ENCODE data around the gene PPP1R14D.

The PPP1R14D gene

DNA sequence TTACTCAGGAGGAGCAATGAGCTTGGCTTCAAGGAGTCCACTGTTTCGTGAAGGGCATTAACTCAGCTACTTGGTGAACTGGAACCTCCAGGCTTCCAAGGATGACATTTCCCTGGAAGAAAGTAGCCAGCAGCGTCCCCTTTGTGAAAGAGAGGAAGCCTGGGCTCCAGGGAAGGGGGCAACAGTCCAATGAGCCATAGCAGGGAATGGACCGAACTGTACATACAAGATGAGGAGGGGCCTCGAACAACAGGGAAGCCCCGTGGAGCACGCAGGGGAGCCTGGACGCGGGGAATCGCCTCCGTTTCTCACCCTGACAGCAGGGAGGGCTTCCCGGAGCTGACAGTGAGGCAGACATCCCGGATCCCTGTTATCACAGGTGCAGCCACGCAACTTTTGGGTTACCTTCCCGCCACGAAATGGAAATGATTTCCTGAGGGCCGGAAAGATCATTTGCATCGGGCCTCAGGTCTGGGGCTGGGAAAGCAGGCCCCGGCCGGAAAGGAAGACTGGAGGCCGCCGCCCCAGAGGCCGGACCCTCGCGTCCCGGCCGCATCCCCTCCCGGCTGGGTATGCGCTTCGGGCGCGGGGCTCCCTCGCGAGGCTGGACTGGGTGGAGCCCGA is 14.9 kb upstream of the PPP1R14D start:
- TF ChIP-seq SIN3A (IDR thresholded peaks at IDR 0.05; ENCODE audit: borderline replicate concordance, insufficient read depth, low read length) = no peak
- TF ChIP-seq, protein P1, sequence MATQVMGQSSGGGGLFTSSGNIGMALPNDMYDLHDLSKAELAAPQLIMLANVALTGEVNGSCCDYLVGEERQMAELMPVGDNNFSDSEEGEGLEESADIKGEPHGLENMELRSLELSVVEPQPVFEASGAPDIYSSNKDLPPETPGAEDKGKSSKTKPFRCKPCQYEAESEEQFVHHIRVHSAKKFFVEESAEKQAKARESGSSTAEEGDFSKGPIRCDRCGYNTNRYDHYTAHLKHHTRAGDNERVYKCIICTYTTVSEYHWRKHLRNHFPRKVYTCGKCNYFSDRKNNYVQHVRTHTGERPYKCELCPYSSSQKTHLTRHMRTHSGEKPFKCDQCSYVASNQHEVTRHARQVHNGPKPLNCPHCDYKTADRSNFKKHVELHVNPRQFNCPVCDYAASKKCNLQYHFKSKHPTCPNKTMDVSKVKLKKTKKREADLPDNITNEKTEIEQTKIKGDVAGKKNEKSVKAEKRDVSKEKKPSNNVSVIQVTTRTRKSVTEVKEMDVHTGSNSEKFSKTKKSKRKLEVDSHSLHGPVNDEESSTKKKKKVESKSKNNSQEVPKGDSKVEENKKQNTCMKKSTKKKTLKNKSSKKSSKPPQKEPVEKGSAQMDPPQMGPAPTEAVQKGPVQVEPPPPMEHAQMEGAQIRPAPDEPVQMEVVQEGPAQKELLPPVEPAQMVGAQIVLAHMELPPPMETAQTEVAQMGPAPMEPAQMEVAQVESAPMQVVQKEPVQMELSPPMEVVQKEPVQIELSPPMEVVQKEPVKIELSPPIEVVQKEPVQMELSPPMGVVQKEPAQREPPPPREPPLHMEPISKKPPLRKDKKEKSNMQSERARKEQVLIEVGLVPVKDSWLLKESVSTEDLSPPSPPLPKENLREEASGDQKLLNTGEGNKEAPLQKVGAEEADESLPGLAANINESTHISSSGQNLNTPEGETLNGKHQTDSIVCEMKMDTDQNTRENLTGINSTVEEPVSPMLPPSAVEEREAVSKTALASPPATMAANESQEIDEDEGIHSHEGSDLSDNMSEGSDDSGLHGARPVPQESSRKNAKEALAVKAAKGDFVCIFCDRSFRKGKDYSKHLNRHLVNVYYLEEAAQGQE (IDR thresholded peaks at IDR 0.05; ENCODE audit: insufficient read depth in 1 of 2, low read depth in 2 of 2, low read length in 2 of 2) = no peak
- no peak for TF ChIP-seq POLR2AphosphoS5 (IDR thresholded peaks at IDR 0.05; ENCODE audit: low read depth, low read length)
- TF ChIP-seq FOXP2 (optimal IDR thresholded peaks at IDR 0.05; ENCODE audit: borderline replicate concordance, extremely low read depth, extremely low read length, insufficient read depth) = no peak

DNA sequence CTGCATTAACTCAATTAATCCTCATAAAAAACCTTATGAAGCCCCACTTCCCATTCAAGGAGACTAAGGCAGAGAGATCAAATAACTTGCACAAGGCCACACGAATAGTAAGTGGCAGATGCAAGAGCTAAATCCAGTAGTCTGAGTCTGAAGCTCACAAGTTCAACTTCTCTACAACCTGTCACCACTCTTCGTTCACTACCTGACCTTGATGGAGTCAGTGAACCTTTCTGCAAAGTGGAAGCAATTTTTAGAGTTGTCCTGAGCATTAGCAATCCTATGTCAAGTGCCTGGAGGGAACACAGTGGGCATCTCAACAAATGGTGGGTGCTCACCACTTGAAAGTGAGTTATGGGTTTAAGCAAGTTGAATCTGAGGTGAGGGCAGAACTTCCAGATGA is 13.2 kb upstream of the PPP1R14D start:
- TF ChIP-seq SIN3A (IDR thresholded peaks at IDR 0.05; ENCODE audit: borderline replicate concordance, insufficient read depth, low read length) = no peak
- TF ChIP-seq TAF1 (IDR thresholded peaks at IDR 0.05; ENCODE audit: borderline replicate concordance, insufficient read depth, low read length) = no peak
- TF ChIP-seq, protein P1 (IDR thresholded peaks at IDR 0.05; ENCODE audit: insufficient read depth in 1 of 2, low read depth in 2 of 2, low read length in 2 of 2) = no peak
- no peak for TF ChIP-seq POLR2AphosphoS5 (IDR thresholded peaks at IDR 0.05; ENCODE audit: low read depth, low read length)
- no peak for TF ChIP-seq FOXP2 (optimal IDR thresholded peaks at IDR 0.05; ENCODE audit: borderline replicate concordance, extremely low read depth, extremely low read length, insufficient read depth)

DNA sequence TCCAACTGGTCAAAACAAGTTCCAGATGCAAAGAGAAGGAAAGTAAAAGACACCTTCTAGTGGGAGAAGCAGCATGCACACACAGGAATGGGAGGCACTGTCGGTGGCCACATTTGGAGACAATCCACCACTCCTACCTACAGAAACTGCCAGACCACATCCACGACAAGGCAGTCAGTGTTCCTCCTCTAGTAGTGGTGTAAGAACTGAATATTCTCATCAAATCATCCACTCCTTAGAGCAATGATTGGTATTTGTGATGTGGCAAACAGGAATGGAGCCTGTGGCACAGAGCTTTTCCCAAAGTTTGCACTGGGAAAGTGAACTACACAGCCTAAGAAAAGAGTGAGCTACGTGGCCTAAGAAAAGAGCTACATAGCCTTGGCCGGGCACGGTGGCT is 10.2 kb upstream of the PPP1R14D start:
- TF ChIP-seq POLR2AphosphoS5 (IDR thresholded peaks at IDR 0.05; ENCODE audit: low read depth, low read length) (no peak), FOXP2 (optimal IDR thresholded peaks at IDR 0.05; ENCODE audit: borderline replicate concordance, extremely low read depth, extremely low read length, insufficient read depth) (no peak), SIN3A (IDR thresholded peaks at IDR 0.05; ENCODE audit: borderline replicate concordance, insufficient read depth, low read length) (no peak), TAF1 (IDR thresholded peaks at IDR 0.05; ENCODE audit: borderline replicate concordance, insufficient read depth, low read length) (no peak)
- TF ChIP-seq, protein P1 (IDR thresholded peaks at IDR 0.05; ENCODE audit: insufficient read depth in 1 of 2, low read depth in 2 of 2, low read length in 2 of 2) = no peak

DNA sequence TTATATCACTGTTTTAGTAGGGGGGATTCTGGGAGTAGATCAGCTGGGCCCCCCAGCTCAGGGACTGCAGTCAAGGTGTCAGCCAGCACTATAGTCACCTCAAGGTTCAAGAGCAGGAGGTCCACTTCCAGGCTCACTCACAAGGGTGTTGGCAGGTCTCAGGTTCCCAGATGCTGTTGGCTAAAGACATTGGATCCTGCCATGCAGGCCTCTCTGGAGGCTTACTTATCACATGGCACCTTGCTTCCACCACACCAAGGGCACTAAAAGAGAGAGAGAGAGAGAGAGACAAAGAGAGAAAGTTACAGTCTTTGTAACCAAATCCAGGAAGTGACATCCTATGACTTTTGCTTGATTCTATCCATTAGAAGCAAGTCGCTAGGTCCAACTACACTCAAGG is 7.5 kb upstream of the PPP1R14D start:
- TF ChIP-seq, protein P1 (IDR thresholded peaks at IDR 0.05; ENCODE audit: insufficient read depth in 1 of 2, low read depth in 2 of 2, low read length in 2 of 2) = no peak
- TF ChIP-seq FOXP2 (optimal IDR thresholded peaks at IDR 0.05; ENCODE audit: borderline replicate concordance, extremely low read depth, extremely low read length, insufficient read depth) (no peak), SIN3A (IDR thresholded peaks at IDR 0.05; ENCODE audit: borderline replicate concordance, insufficient read depth, low read length) (no peak), POLR2AphosphoS5 (IDR thresholded peaks at IDR 0.05; ENCODE audit: low read depth, low read length) (no peak), TAF1 (IDR thresholded peaks at IDR 0.05; ENCODE audit: borderline replicate concordance, insufficient read depth, low read length) (no peak)

DNA sequence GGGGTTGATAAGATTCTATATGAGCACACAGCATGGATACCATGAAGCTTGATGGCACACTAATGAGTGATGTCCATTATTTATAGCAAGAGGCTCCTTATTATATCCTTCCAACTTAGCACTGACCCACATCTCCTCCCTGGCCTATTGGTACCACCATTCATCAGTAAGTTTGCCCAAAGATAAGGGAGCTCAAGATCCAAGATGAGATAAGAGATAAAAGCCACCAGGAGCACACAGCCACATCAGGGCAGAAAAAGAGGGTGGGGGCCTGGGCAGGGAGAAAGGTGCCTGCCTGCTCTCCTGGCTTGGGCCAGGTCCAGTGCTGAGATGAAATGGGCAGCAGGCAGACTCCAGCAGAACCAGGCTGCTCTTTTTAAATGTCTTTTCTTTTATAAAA is 4.4 kb upstream of the PPP1R14D start:
- TF ChIP-seq POLR2AphosphoS5 (IDR thresholded peaks at IDR 0.05; ENCODE audit: low read depth, low read length) (no peak), FOXP2 (optimal IDR thresholded peaks at IDR 0.05; ENCODE audit: borderline replicate concordance, extremely low read depth, extremely low read length, insufficient read depth) (no peak)
- TF ChIP-seq, protein P1 (IDR thresholded peaks at IDR 0.05; ENCODE audit: insufficient read depth in 1 of 2, low read depth in 2 of 2, low read length in 2 of 2) = no peak
